HepG2 (cell line): ENCODE data around the gene IL22RA1. TPM values are rescaled to one million over a fixed set of nuclear protein-coding genes. Genes with fewer than 3 reads are reported as not detected.

Experiments
- HNRNPH1 ChIP-seq: fragments of 200-400 bp; formaldehyde crosslinking; optimal IDR thresholded peaks from 2 replicates; pipeline ENCODE3; 2017; ENCODE audit warnings: mild to moderate bottlenecking, low read depth, low read length
- POLR2G ChIP-seq: fragments of 200-400 bp; formaldehyde crosslinking; IDR thresholded peaks from 2 replicates; pipeline ENCODE4 v1.6.1; 2018; ENCODE audit warnings: mild to moderate bottlenecking, low read depth, low read length, moderate library complexity
- SMAD3 ChIP-seq: sonication (generic); formaldehyde crosslinking; IDR thresholded peaks from 2 replicates; pipeline ENCODE4 v1.4.0; 2020; ENCODE audit warnings: missing genetic modification reagents
- SP4 ChIP-seq: sonication (generic); formaldehyde crosslinking; IDR thresholded peaks from 2 replicates; pipeline ENCODE4 v1.8.1; 2023; ENCODE audit warnings: mild to moderate bottlenecking, missing genetic modification reagents
- ZBTB14 ChIP-seq: sonication (generic); formaldehyde crosslinking; IDR thresholded peaks from 2 replicates; pipeline ENCODE4 v1.4.0; 2020; ENCODE audit warnings: missing genetic modification reagents
- ZC3H4 ChIP-seq: sonication (generic); formaldehyde crosslinking; IDR thresholded peaks from 2 replicates; pipeline ENCODE4 v1.4.0; 2020; ENCODE audit warnings: missing genetic modification reagents, borderline replicate concordance
- ZIK1 ChIP-seq: sonication (generic); formaldehyde crosslinking; IDR thresholded peaks from 2 replicates; pipeline ENCODE4 v1.5.0; 2020; ENCODE audit warnings: mild to moderate bottlenecking, low read depth, missing genetic modification reagents, borderline replicate concordance
- ZNF10 ChIP-seq: sonication (generic); formaldehyde crosslinking; IDR thresholded peaks from 2 replicates; pipeline ENCODE4 v1.4.0; 2020; ENCODE audit warnings: mild to moderate bottlenecking, low read depth, missing genetic modification reagents, borderline replicate concordance
- ZNF343 ChIP-seq: sonication (generic); formaldehyde crosslinking; IDR thresholded peaks from 2 replicates; pipeline ENCODE4 v1.4.0; 2020; ENCODE audit warnings: mild to moderate bottlenecking, missing genetic modification reagents
- ZNF552 ChIP-seq: sonication (generic); formaldehyde crosslinking; IDR thresholded peaks from 2 replicates; pipeline ENCODE4 v1.9.0; 2022; ENCODE audit warnings: missing genetic modification reagents, mild to moderate bottlenecking, borderline replicate concordance
- ZNF713 ChIP-seq: sonication (generic); formaldehyde crosslinking; IDR thresholded peaks from 2 replicates; pipeline ENCODE4 v1.4.0; 2020; ENCODE audit warnings: mild to moderate bottlenecking, missing genetic modification reagents
- ZSCAN9 ChIP-seq: IDR thresholded peaks from 2 replicates; pipeline ENCODE4 v1.6.1; 2016; ENCODE audit warnings: borderline replicate concordance
- polyA plus RNA-seq, 8 experiments: library from polyadenylated mRNA; depleted of rRNA in 3 of 8; stranded (reverse) in 7 of 8; unstranded in 1 of 8; fragments of >200 nt; fragmentation: Illumina TruSeq in 4 of 8; extraction: Trizol in 4 of 8; gene quantifications; 2 replicates each; pipeline versions ENCODE4 v1.2.1 to v1.2.3, GENCODE V29; 2011 to 2016; ENCODE audit warnings: low read depth in 4 of 8, missing spikeins in 1 of 8, mixed read lengths in 1 of 8; ENCODE audit not compliant: insufficient read depth in 1 of 8
- total RNA-seq, 5 experiments: library from RNA; depleted of rRNA; stranded (reverse); fragments of >200 nt; fragmentation: Illumina TruSeq; extraction: Trizol; gene quantifications; 2 replicates each; pipeline ENCODE4 v1.2.3, GENCODE V29; 2016; ENCODE audit warnings: low read depth in 1 of 5
- TF ChIP-seq, protein P1 (sequence below): IDR thresholded peaks from 2 replicates; pipeline ENCODE4 v1.4.0; 2020; ENCODE audit warnings: mild to moderate bottlenecking, missing genetic modification reagents
- TF ChIP-seq, protein P2 (sequence below), 2 experiments: sonication (generic) in 1 of 2; formaldehyde crosslinking in 1 of 2; IDR thresholded peaks; 2 replicates each; pipeline versions ENCODE4 v1.5.1 to v1.6.1; 2011 to 2020; ENCODE audit warnings: borderline replicate concordance in 1 of 2, low read depth in 1 of 2, low read length in 1 of 2, mild to moderate bottlenecking in 1 of 2, missing genetic modification reagents in 1 of 2, moderate library complexity in 1 of 2
- TF ChIP-seq, protein P3 (sequence below): sonication (generic); formaldehyde crosslinking; IDR thresholded peaks from 2 replicates; pipeline ENCODE4 v1.5.1; 2020; ENCODE audit warnings: mild to moderate bottlenecking, missing genetic modification reagents, borderline replicate concordance

The IL22RA1 gene
- total and polyA plus RNA-seq, 2 of the 13 experiments (the other 11 are each of a cell fraction or from before 2014, with no cell fraction given): 4.4 to 10.2 TPM

- TF ChIP-seq, protein P1, sequence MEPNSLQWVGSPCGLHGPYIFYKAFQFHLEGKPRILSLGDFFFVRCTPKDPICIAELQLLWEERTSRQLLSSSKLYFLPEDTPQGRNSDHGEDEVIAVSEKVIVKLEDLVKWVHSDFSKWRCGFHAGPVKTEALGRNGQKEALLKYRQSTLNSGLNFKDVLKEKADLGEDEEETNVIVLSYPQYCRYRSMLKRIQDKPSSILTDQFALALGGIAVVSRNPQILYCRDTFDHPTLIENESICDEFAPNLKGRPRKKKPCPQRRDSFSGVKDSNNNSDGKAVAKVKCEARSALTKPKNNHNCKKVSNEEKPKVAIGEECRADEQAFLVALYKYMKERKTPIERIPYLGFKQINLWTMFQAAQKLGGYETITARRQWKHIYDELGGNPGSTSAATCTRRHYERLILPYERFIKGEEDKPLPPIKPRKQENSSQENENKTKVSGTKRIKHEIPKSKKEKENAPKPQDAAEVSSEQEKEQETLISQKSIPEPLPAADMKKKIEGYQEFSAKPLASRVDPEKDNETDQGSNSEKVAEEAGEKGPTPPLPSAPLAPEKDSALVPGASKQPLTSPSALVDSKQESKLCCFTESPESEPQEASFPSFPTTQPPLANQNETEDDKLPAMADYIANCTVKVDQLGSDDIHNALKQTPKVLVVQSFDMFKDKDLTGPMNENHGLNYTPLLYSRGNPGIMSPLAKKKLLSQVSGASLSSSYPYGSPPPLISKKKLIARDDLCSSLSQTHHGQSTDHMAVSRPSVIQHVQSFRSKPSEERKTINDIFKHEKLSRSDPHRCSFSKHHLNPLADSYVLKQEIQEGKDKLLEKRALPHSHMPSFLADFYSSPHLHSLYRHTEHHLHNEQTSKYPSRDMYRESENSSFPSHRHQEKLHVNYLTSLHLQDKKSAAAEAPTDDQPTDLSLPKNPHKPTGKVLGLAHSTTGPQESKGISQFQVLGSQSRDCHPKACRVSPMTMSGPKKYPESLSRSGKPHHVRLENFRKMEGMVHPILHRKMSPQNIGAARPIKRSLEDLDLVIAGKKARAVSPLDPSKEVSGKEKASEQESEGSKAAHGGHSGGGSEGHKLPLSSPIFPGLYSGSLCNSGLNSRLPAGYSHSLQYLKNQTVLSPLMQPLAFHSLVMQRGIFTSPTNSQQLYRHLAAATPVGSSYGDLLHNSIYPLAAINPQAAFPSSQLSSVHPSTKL (CRISPR knock-in tag): 0 out of 2 replicates have a peak, but pooled peaks have one; percentile 15
- TF ChIP-seq, protein P2, sequence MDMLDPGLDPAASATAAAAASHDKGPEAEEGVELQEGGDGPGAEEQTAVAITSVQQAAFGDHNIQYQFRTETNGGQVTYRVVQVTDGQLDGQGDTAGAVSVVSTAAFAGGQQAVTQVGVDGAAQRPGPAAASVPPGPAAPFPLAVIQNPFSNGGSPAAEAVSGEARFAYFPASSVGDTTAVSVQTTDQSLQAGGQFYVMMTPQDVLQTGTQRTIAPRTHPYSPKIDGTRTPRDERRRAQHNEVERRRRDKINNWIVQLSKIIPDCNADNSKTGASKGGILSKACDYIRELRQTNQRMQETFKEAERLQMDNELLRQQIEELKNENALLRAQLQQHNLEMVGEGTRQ (IDR thresholded peaks at IDR 0.05; ENCODE audit: low read depth, low read length): no peak
- TF ChIP-seq, protein P2 (CRISPR knock-in tag; IDR thresholded peaks at IDR 0.05; ENCODE audit: borderline replicate concordance): no peak
- no peak for TF ChIP-seq ZSCAN9 (CRISPR knock-in tag)
- no peak for TF ChIP-seq SP4 (CRISPR knock-in tag)
- no peak for TF ChIP-seq HNRNPH1
- TF ChIP-seq POLR2G: peak; percentile 43; the same call in 1 of the 2 replicates
- TF ChIP-seq ZIK1: no peak
- TF ChIP-seq SMAD3 (CRISPR knock-in tag): peak; percentile 28; the same call in 1 of the 2 replicates
- TF ChIP-seq, protein P3, sequence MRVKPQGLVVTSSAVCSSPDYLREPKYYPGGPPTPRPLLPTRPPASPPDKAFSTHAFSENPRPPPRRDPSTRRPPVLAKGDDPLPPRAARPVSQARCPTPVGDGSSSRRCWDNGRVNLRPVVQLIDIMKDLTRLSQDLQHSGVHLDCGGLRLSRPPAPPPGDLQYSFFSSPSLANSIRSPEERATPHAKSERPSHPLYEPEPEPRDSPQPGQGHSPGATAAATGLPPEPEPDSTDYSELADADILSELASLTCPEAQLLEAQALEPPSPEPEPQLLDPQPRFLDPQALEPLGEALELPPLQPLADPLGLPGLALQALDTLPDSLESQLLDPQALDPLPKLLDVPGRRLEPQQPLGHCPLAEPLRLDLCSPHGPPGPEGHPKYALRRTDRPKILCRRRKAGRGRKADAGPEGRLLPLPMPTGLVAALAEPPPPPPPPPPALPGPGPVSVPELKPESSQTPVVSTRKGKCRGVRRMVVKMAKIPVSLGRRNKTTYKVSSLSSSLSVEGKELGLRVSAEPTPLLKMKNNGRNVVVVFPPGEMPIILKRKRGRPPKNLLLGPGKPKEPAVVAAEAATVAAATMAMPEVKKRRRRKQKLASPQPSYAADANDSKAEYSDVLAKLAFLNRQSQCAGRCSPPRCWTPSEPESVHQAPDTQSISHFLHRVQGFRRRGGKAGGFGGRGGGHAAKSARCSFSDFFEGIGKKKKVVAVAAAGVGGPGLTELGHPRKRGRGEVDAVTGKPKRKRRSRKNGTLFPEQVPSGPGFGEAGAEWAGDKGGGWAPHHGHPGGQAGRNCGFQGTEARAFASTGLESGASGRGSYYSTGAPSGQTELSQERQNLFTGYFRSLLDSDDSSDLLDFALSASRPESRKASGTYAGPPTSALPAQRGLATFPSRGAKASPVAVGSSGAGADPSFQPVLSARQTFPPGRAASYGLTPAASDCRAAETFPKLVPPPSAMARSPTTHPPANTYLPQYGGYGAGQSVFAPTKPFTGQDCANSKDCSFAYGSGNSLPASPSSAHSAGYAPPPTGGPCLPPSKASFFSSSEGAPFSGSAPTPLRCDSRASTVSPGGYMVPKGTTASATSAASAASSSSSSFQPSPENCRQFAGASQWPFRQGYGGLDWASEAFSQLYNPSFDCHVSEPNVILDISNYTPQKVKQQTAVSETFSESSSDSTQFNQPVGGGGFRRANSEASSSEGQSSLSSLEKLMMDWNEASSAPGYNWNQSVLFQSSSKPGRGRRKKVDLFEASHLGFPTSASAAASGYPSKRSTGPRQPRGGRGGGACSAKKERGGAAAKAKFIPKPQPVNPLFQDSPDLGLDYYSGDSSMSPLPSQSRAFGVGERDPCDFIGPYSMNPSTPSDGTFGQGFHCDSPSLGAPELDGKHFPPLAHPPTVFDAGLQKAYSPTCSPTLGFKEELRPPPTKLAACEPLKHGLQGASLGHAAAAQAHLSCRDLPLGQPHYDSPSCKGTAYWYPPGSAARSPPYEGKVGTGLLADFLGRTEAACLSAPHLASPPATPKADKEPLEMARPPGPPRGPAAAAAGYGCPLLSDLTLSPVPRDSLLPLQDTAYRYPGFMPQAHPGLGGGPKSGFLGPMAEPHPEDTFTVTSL (CRISPR knock-in tag): no peak
- TF ChIP-seq ZNF343: peak; percentile 72; the same call in 1 of the 2 replicates
- TF ChIP-seq ZNF713 (CRISPR knock-in tag): no peak
- no peak for TF ChIP-seq ZBTB14 (CRISPR knock-in tag)
- TF ChIP-seq ZC3H4 (CRISPR knock-in tag): no peak
- no peak for TF ChIP-seq ZNF10 (CRISPR knock-in tag)
- TF ChIP-seq ZNF552 (CRISPR knock-in tag): no peak
These were observed 44.3 kb upstream of the IL22RA1 start, which contains the start of gene IFNLR1 (continued) for GRCh38 chr1:24186993-24187790.
